ENCODE results near the gene ZNF629.

The ZNF629 gene

DNA sequence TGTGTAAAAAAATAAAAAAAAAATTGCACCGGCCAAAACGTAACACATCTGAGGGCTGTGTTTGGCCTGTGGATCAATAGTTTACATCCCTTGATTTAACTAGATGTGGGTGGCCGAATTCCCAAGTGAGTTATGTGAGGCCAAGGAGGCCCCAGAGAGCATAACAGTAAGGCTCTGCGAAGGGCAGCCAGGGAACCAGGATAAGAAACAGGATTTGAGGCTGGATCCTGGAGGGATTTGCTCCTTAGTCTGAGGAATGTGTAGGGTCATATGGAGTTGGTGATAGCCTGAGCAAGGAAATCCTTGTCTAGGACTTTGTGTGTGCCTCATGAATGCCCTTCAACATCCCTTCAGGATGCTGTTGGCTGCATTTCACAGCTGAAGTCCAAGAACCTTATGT is 36.8 kb downstream of the ZNF629 start:
- no peak for DNase-seq (ENCODE audit: insufficient read length)
- TF ChIP-seq POLR2A (IDR thresholded peaks at IDR 0.05; ENCODE audit: low read depth, low read length) (no peak), POLR2AphosphoS5 (IDR thresholded peaks at IDR 0.05; ENCODE audit: low read depth, low read length) (no peak), TAF1 (IDR thresholded peaks at IDR 0.05; ENCODE audit: borderline replicate concordance, low read depth, low read length) (no peak)
- FAIRE-seq: no peak

GRCh38 chr16:30748634-30749445 is 38.2 kb downstream of the ZNF629 start:
- DNase-seq (ENCODE audit: insufficient read length): peak; percentile 56
- TF ChIP-seq TAF1 (IDR thresholded peaks at IDR 0.05; ENCODE audit: borderline replicate concordance, low read depth, low read length) (no peak), POLR2AphosphoS5 (IDR thresholded peaks at IDR 0.05; ENCODE audit: low read depth, low read length) (no peak), POLR2A (IDR thresholded peaks at IDR 0.05; ENCODE audit: low read depth, low read length) (no peak)
- FAIRE-seq: no peak

GRCh38 chr16:30747799-30748633 is 39.0 kb downstream of the ZNF629 start, which contains the start of gene PHKG2:
TSS of gene PHKG2 (plus strand) at chr16:30748425. CDS start at chr16:30748821, 396 bp downstream.
- peak; percentile 97 for FAIRE-seq
- peak; percentile 95 for TF ChIP-seq TAF1 (IDR thresholded peaks at IDR 0.05; ENCODE audit: borderline replicate concordance, low read depth, low read length)
- TF ChIP-seq POLR2AphosphoS5 (IDR thresholded peaks at IDR 0.05; ENCODE audit: low read depth, low read length): peak; percentile 89
- peak; percentile 89 for TF ChIP-seq POLR2A (IDR thresholded peaks at IDR 0.05; ENCODE audit: low read depth, low read length)

DNA sequence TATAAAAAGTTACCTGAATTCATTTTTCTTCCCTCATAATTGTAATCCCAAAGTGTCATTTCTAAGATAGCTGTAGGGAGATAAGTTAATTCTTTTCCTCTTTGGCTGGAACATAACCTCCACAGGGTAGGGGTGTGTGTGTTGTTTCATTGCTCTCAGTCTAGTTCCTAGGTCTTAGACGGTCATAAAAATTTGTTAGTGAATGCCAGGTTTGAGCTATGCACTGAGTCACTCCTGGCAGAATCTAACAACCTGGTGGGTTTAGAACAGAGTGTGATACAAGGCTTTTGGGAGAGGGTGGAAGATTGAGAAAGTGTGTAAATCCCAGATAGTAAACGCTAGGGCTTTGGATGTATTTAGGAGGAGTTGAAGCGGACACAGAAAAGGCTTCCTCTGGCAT is 39.7 kb downstream of the ZNF629 start:
- no peak for TF ChIP-seq TAF1 (IDR thresholded peaks at IDR 0.05; ENCODE audit: borderline replicate concordance, low read depth, low read length)
- no peak for TF ChIP-seq POLR2A (IDR thresholded peaks at IDR 0.05; ENCODE audit: low read depth, low read length)
- FAIRE-seq (peak; percentile 50), DNase-seq (ENCODE audit: insufficient read length) (no peak)

More at GRCh38 chr16:30747799-30748633, 39.0 kb downstream of the ZNF629 start, which contains the start of gene PHKG2:
- DNase-seq (ENCODE audit: insufficient read length): peak; percentile 98

GRCh38 chr16:30746638-30747175 is 40.3 kb downstream of the ZNF629 start:
- DNase-seq (ENCODE audit: insufficient read length): no peak
- no peak for FAIRE-seq
- no peak for TF ChIP-seq TAF1 (IDR thresholded peaks at IDR 0.05; ENCODE audit: borderline replicate concordance, low read depth, low read length)

GRCh38 chr16:30745082-30745481 is 41.9 kb downstream of the ZNF629 start:
- no peak for DNase-seq (ENCODE audit: insufficient read length)
- no peak for FAIRE-seq
- no peak for TF ChIP-seq POLR2A (IDR thresholded peaks at IDR 0.05; ENCODE audit: low read depth, low read length)

DNA sequence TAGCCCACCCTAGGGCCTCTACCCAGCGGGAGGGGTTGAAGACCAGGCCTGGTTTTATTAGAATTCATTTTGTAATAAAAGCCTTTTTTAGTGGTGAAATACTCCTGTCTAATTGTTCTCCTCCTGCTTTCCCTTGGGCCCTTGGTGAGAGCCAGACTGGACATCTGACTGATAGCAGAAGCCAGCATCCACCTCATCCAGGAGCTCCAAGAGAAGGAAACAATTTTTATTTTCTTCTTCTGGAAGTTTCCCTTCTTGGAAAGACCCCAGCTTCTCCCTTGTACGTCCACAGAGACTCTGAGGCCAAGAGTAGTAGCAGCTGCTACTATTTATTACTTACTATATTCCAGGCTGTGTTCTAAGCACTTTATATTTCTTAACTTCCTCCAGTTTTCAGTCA is 42.8 kb downstream of the ZNF629 start:
- FAIRE-seq: no peak
- TF ChIP-seq TAF1 (IDR thresholded peaks at IDR 0.05; ENCODE audit: borderline replicate concordance, low read depth, low read length) (no peak), POLR2AphosphoS5 (IDR thresholded peaks at IDR 0.05; ENCODE audit: low read depth, low read length) (no peak)

GRCh38 chr16:30743716-30744115 is 43.3 kb downstream of the ZNF629 start:
- TF ChIP-seq POLR2AphosphoS5 (IDR thresholded peaks at IDR 0.05; ENCODE audit: low read depth, low read length) (no peak), TAF1 (IDR thresholded peaks at IDR 0.05; ENCODE audit: borderline replicate concordance, low read depth, low read length) (no peak), POLR2A (IDR thresholded peaks at IDR 0.05; ENCODE audit: low read depth, low read length) (no peak)
- no peak for FAIRE-seq

More for the DNA sequence above, 42.8 kb downstream of the ZNF629 start:
- DNase-seq (ENCODE audit: insufficient read length): no peak

GRCh38 chr16:30741461-30741914 is 45.5 kb downstream of the ZNF629 start:
- TF ChIP-seq TAF1 (IDR thresholded peaks at IDR 0.05; ENCODE audit: borderline replicate concordance, low read depth, low read length) (no peak), POLR2A (IDR thresholded peaks at IDR 0.05; ENCODE audit: low read depth, low read length) (no peak), POLR2AphosphoS5 (IDR thresholded peaks at IDR 0.05; ENCODE audit: low read depth, low read length) (no peak)
- FAIRE-seq: no peak
- no peak for DNase-seq (ENCODE audit: insufficient read length)

More at GRCh38 chr16:30743716-30744115, 43.3 kb downstream of the ZNF629 start:
- no peak for DNase-seq (ENCODE audit: insufficient read length)

DNA sequence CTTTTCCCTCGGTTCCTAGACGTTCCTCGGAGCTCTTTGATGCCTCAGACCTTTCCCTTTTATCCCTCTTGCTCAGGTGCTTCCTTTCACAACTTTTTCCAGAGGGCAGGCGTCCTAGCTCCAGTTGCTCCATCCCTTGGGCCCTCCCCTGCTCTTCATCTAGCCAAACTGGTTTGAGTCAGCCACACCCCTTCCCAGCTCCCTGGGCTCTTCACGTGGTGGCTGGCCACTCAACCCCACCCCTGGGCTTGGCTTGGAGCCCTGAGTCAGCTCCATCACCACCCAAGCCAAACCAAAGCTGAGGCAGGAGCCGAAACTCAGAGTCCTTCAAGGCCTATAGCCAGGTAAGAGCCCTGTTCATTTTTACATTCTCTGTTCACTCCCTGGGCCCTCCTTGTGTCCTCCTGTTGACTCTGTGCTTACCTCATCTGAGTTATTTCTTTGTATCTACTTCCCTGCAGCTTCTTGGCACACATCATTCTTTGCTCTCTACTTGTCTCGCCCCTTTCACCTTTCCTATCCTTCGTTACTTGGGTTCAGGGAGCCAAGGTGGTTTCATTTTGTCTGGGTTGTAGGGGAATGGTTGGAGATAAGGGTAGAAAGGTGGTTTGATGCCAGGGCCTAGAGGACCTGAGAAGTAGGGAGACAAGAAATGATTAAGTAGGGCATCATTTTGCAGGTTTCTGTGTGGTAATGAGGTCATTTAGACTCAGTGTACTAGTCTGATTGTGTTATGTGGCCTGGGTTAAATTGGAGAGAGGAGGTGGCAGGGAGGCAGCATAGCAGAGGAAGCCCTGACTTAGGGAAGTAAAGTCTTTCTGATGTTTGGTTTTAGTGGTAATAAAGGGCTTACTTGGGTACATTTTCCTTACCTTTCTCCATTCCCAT is 46.4 kb downstream of the ZNF629 start:
- DNase-seq (ENCODE audit: insufficient read length) (no peak), FAIRE-seq (no peak)

More for the DNA sequence above, 46.4 kb downstream of the ZNF629 start:
- no peak for TF ChIP-seq TAF1 (IDR thresholded peaks at IDR 0.05; ENCODE audit: borderline replicate concordance, low read depth, low read length)
- TF ChIP-seq POLR2AphosphoS5 (IDR thresholded peaks at IDR 0.05; ENCODE audit: low read depth, low read length): no peak
- TF ChIP-seq POLR2A (IDR thresholded peaks at IDR 0.05; ENCODE audit: low read depth, low read length): no peak
